T-helper 2 cell treated with Interferon-gamma antibody and Interleukin-4, amounts not matched to agents 5 μg/mL and 100 μg/mL, for 36 hours (primary cell): ENCODE data around the gene ZNF618.

Source experiments
- DNase-seq: peaks from one replicate; pipeline ENCODE4 v3.0.0; 2021; ENCODE audit warnings: low spot score
- H3K27ac Mint-ChIP-seq: one replicate; pipeline ENCODE4 v1.8.0; 2021; ENCODE audit warnings: mild to moderate bottlenecking, mixed read lengths
- H3K27me3 Mint-ChIP-seq: one replicate; pipeline ENCODE4 v1.8.0; 2021; ENCODE audit warnings: low read depth, mixed read lengths
- H3K36me3 Mint-ChIP-seq: one replicate; pipeline ENCODE4 v1.8.0; 2021; ENCODE audit warnings: low read depth, mixed read lengths
- H3K4me1 Mint-ChIP-seq: one replicate; pipeline ENCODE4 v1.8.0; 2021; ENCODE audit warnings: low read depth, mixed read lengths
- H3K4me3 Mint-ChIP-seq: one replicate; pipeline ENCODE4 v1.8.0; 2022; ENCODE audit warnings: mild to moderate bottlenecking, moderate library complexity, mixed read lengths
- H3K9me3 Mint-ChIP-seq: one replicate; pipeline ENCODE4 v1.8.0; 2021; ENCODE audit warnings: mixed read lengths

Gene ZNF618

DNA sequence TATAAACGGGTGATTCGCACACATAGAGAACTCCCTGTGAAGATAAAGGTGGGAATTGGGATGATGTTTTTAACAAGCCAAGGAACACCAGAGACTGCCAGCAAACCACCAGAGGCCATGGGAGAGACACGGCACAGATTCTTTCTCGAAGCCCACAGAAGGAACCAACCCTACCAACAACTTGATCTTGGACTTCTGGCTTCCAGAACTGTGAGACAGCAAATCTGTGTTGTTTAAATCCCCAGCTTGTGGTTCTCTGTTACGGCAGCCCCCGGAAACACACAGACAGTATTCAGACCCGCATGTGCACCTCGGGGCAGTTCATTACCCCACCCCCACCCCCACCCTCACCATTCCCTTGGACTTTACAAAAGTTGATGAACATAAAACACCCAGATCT, 189.2 kb downstream of the ZNF618 start:
- Mint-ChIP-seq H3K4me1 (no peaks in the 10 kb centered on the region), H3K27me3 (peaks cover 3% of the 10 kb centered on the region), H3K36me3 (no peaks in the 10 kb centered on the region), H3K9me3 (no peaks in the 10 kb centered on the region), H3K27ac (no peak overlapping the region), H3K4me3 (no peak overlapping the region)
- no peak for DNase-seq

DNA sequence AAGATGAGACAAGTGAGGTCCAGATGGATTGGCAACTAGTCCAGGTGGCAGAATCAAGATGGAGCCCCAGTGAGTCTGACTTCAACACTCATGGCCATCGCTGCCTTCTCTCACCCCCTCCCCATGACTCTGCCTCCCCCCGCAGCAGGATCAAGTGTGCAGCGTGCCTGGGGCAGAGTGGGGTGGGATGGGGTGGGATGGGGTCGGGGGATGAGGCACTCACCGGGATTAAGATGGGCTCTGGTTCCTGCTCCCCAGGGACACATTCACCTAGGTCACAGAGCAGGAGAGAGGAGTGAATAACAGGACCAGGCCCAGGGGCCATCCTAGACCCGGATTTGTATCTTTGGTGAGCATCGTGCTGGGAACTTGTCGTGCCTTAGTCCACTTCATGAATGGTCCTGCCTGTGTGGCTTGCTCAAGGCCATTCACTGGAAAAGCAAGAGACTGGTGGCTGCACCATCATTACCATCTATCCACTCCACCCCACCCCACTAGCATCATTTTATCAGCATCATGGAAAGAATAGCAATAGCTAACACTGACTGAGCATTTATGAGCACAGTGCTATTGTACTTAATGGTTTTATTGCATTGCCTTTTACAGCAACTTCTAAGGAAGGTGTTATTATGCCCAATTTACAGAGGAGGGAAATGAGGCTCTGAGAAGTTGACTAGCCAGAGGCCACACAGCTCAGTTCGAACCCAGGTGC, 193.5 kb downstream of the ZNF618 start:
- DNase-seq: no peak
- no peaks in the 10 kb centered on the region for H3K36me3 Mint-ChIP-seq
- no peak overlapping the region for H3K4me3 Mint-ChIP-seq
- H3K9me3 Mint-ChIP-seq: no peaks in the 10 kb centered on the region
- H3K4me1 Mint-ChIP-seq: no peaks in the 10 kb centered on the region
- H3K27ac Mint-ChIP-seq: no peak overlapping the region
- H3K27me3 Mint-ChIP-seq: no peaks in the 10 kb centered on the region

DNA sequence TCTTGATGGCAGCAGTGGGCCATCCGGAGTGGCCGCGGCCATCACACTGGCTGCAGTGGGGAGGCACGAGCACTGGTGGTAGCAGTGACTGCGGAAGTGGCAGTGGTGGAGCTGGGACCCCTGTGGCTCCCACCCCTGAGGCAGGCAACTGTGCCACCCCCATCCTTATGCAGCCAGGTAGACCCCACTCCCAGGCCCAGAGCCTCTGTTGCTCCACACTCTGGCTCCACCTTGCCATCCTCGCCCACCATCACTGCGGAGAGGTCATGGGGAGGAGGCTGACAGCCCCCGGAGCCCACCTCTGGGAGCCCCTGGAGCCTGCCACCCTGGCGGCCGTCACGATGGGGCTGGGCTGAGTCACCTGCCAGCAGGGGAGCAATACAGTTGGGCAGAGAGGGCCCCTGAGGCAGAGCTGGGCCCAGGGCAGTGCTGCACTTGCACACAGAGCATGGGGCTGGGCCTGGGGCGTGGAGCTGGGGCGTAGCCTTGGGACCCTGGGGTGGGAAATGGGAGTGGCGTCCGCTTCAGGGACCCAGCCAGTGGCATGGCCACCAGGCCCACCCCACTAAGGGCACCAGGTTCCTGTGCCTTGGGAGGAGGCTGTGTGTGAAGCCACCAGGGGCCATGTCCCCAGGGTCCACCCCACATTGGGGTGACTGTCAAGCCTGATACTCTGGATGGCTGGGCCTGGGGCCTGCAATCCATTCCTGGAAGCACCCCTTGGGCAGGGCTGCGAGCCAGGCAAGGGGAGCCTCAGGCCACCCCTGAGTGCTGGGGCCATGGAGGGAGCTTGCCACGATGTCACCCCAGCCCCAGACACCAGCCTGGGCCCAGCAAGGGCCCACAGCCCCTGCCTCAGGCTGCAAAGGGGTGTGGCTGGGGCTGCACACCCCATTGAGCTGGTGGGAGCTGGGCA, 194.3 kb downstream of the ZNF618 start:
- Mint-ChIP-seq H3K27ac (no peak overlapping the region), H3K36me3 (no peaks in the 10 kb centered on the region)
- no peak for DNase-seq

DNA sequence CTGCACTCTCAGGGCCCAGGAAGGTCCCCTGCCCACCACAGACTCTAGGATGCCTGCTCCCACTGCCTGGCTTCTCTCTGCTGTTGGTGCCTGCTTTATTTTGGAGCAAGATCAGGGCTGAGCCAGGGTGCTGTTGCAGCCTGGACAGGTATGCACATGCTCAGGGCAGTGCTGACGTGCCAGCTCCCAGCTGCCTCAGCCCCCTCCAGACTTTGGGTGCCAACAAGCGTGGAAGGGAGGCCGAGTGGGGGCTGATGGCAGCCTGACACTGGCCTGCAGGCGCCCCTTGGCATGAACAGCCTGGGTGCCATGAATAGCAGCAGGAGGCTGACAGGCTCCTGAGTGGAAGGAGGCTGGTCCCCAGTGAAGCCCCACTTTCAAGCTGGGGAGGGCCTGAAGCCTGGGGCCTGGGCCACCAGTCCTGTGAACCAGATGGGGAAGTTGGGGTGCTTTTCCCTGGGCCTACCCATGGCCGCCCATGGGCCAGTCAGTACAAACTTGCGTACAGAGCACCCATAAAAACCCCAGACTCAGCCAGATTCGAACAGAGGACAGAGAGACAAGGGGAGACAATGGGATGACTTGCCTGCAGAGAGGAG, 195.2 kb downstream of the ZNF618 start:
- Mint-ChIP-seq H3K9me3 (no peaks in the 10 kb centered on the region), H3K4me3 (no peak overlapping the region), H3K27ac (no peak overlapping the region), H3K36me3 (no peaks in the 10 kb centered on the region), H3K4me1 (no peaks in the 10 kb centered on the region), H3K27me3 (no peaks in the 10 kb centered on the region)
- no peak for DNase-seq

More for the DNA sequence above, 194.3 kb downstream of the ZNF618 start:
- no peaks in the 10 kb centered on the region for H3K9me3 Mint-ChIP-seq
- H3K4me1 Mint-ChIP-seq: no peaks in the 10 kb centered on the region
- no peaks in the 10 kb centered on the region for H3K27me3 Mint-ChIP-seq
- no peak overlapping the region for H3K4me3 Mint-ChIP-seq

DNA sequence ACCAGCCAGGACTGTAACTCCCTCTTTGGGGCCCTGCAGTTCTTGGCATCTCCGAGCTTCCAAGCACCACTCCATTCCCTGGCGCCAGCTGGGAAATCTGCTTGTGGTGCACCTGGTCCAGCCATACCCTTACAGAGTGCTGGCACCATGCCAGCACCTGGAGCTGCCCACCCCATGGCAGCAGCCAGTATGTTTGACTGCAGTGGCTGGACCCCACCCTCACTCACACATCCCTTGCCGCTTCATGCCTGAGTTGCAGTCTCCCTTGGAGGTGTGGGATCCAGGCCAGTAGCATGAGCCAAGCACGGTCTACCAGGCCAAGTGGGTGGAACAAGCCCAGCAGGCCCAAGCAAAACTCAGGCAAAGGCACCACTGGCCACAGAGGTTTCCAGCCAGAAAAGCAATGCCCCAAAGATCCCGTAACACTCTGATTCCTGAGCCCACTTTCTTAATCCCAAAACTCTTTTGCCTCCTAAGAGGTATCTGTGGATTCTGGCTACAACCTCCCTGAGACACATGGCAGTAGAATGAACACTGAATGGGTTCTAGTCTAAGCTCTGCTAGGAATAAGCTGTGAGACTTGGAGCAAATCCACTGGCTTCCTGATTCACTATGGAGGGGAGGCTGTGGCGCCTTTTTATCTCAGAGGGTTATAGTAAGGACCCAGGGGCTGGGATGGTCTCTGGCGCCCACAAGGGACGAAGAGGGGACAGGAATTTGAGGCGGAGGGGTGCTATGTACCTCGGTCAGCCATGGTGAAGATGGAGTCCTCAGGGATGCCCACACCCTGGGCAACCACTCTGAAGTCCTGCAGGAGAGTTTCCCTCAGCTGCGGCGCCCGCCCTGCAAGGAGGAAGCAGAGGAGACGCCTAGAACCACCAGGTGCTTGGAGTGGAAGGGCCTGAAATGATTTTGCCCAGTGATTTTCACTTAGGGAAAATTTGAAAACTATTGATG, 196.4 kb downstream of the ZNF618 start:
- Mint-ChIP-seq H3K27me3 (no peaks in the 10 kb centered on the region), H3K4me1 (no peaks in the 10 kb centered on the region), H3K4me3 (no peak overlapping the region), H3K27ac (no peak overlapping the region), H3K9me3 (no peaks in the 10 kb centered on the region), H3K36me3 (no peaks in the 10 kb centered on the region)
- DNase-seq: no peak

DNA sequence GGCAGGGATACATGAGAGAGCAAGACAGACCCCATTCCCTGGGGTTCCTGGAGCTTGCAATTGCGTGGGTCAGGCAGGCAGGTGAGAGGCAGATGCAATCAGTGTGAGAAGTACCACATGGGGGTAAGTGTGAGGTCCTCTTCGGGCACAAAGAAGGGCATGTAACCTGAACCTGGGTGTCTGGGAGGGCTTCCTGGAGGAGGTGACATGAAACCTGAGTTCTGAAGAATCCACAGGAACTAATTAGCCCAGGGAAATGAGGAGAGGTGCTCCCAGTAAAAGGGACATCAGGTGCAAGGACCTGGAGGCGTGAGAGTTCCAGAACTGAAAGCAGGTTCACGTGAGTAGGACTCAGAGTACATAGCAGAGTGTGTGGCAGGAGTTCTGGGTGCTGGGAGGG, 199.5 kb downstream of the ZNF618 start:
- H3K4me1 Mint-ChIP-seq: no peaks in the 10 kb centered on the region
- no peaks in the 10 kb centered on the region for H3K36me3 Mint-ChIP-seq
- no peaks in the 10 kb centered on the region for H3K27me3 Mint-ChIP-seq
- H3K9me3 Mint-ChIP-seq: no peaks in the 10 kb centered on the region
- no peak overlapping the region for H3K27ac Mint-ChIP-seq
- no peak overlapping the region for H3K4me3 Mint-ChIP-seq
- DNase-seq: no peak

DNA sequence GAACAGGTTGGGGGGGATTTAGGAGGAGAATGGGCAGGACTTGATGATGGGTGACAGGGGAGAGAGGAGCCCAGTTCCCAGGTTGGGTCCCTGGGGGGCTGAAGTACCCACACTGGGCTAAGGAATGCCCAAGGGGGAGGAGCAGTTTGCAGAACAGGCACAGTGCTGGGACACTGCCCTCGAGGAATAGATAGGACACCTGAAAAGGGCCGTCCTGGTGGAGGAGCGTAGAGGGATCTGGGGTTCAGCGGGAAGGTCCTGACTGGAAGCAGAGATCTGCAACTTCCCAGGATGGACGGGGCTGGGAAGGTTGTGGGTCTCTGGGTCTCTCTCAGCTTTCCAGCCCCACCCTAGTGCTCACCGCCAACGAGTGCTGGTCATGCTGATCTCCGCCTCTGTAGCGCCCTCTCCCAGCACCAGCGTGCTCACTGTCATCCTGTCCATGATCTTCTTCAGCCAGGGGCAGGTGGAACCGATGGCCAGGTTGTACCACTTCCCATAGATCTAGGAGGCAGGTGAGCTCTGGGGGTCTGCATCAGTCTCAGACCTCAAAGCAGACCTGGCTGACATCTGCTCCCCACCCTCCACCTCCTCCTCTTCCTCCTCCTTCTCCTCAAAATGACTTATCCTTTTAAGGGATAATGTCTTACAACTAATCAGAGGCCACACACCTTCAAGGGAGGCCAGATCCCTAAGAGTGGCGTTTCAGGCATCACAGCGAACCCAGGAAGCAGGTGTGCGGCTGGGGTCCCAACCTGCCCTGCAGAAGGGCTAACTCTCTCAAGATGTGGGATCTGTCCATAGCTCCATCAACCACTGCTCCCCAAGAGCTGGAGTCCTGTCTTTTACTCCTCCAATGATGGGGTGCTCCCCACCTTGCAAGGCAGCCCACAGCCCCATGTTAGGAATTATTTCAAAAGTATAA, 200.4 kb downstream of the ZNF618 start:
- Mint-ChIP-seq H3K4me1 (no peaks in the 10 kb centered on the region), H3K9me3 (no peaks in the 10 kb centered on the region), H3K27me3 (no peaks in the 10 kb centered on the region), H3K4me3 (no peak overlapping the region), H3K27ac (no peak overlapping the region), H3K36me3 (no peaks in the 10 kb centered on the region)
- no peak for DNase-seq

DNA sequence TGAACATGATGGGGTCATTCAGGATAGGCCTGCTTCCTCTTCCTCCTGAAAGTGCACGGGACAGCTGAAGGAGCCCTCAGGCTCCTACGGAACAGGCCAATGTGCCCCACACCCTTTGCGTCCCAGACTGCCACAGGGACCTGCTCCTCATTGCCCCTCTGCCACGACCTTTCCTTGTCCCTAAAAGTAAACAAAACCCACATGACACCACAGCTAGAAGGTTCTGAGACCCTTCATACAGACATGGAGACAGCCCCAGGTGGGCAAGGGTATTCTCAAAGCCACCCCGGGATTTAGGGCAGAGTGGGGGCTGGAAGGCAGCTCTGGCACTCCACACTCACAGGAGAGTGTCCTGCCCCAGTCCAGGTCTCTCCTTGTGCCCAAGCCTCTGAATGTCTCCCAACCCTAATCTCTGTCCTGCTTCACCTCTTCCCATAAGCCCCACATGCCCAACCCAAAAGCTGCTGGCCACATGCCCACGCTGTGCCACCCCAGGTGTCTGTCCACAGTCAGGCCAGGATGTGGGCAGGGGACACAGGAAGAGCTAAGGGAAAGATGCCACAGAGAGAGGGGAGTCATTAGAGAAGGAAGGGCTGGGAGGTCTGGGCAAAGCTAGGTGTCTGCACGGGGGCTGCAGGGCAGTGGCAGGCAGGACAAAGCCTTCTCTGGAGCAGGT, 201.2 kb downstream of the ZNF618 start:
- Mint-ChIP-seq H3K36me3 (no peaks in the 10 kb centered on the region), H3K27ac (no peak overlapping the region), H3K9me3 (no peaks in the 10 kb centered on the region), H3K4me1 (no peaks in the 10 kb centered on the region), H3K27me3 (no peaks in the 10 kb centered on the region), H3K4me3 (no peak overlapping the region)
- no peak for DNase-seq

DNA sequence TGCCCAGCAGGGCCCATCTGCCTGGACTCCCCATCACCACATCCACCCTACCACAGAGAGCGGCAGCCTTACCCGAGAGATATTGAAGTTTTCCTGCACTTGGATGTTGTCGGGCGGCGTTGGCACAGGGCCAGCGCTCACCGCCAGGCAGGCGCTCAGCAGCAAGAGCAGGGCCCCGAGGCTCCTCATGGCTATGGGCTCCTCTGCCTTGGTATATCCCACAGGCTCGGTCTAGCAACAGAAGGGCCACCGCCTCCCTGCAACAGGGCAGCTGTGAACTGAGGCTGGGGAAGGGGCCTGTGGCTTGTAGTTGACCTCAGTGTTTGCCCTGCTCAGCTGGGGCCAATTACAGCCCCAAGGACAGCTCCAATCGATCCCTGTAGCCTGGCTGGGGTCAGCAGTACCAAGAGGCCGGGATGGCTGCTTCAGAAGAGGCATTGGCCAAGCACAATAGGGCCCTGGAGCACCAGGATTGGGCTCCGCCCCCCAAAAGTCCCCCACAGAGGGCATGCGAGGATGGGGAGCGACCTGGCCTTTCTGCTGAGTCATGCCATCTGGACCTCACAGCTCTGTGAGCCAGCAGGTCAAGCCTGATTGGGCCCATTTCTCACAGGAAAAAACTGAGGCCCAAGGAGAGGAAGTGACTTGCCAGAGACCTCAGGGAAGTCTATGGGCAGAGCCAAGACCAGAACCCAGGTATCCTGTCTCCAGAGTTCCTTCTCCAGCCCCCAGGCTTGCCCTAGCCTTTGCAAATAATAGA, 202.1 kb downstream of the ZNF618 start, which contains the start of gene AMBP:
Gene AMBP (minus strand): TSS at position 280 of the 760 bp plus-strand sequence. CDS start 91 bp downstream, at position 189.
- H3K27ac Mint-ChIP-seq: no peak within 1 kb of the TSS

DNA sequence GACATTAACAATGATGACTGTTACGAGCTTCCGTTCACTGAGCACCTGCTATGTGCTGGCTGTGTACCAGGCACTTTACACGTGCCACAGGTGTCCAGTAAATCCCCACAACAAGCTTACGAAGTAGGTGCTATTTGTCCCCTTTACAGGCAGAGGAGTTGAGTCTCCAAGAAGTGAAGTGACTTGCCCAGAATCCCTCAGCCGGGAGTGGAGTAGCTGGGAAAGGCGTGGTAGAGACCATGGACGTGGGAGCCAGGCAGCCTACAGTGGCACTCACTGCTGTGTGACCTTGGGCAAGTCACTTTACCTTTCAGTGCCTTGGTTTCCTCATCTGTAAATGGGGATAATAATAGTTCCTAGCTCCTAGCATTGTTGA, 202.7 kb downstream of the ZNF618 start:
- H3K36me3 Mint-ChIP-seq: no peaks in the 10 kb centered on the region
- no peak overlapping the region for H3K27ac Mint-ChIP-seq
- H3K4me1 Mint-ChIP-seq: no peaks in the 10 kb centered on the region
- DNase-seq: no peak
- peaks cover 3% of the 10 kb centered on the region for H3K27me3 Mint-ChIP-seq
- no peak overlapping the region for H3K4me3 Mint-ChIP-seq
- no peaks in the 10 kb centered on the region for H3K9me3 Mint-ChIP-seq

More for the DNA sequence above, 202.1 kb downstream of the ZNF618 start, which contains the start of gene AMBP:
- H3K36me3 Mint-ChIP-seq: no peaks in the 10 kb centered on the region
- no peak for DNase-seq
- H3K9me3 Mint-ChIP-seq: no peaks in the 10 kb centered on the region
- no peaks in the 10 kb centered on the region for H3K4me1 Mint-ChIP-seq
- H3K27me3 Mint-ChIP-seq: peaks cover 3% of the 10 kb centered on the region
- no peak within 1 kb of the TSS for H3K4me3 Mint-ChIP-seq

DNA sequence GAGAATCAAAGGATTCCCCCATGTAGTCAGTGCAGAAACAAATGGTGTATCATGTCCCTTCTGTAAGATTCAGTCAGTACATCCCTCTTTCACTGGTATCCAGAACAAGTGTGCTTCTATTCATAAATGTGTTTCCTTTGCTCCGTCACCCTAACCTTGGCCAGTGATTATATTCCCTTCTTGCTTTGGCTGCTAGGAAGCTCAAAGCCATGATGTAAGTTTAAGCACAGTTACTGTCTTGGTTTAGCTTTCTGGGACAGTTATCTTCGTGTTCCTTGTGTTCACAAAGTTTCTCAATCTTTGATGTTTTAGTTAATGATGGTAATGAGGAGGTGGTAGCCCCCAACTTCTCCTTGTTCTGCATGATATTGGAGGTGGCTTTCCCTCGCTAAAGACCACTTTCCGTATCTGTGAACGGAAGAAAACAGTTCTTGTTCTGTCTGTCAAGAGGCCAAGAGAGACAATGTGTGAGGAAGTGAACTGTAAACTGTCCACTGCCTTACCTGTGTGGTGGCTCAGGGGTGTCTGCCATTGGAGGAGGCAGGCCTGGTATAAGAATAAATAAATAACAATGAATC, 204.2 kb downstream of the ZNF618 start:
- Mint-ChIP-seq H3K4me1 (no peaks in the 10 kb centered on the region), H3K4me3 (no peak overlapping the region), H3K36me3 (no peaks in the 10 kb centered on the region), H3K9me3 (no peaks in the 10 kb centered on the region), H3K27ac (no peak overlapping the region), H3K27me3 (peaks cover 3% of the 10 kb centered on the region)
- DNase-seq: no peak
